HFFc6 (cell line): ENCODE measurements around the gene MYMX. TPM values are rescaled to one million over a fixed set of nuclear protein-coding genes. Genes with fewer than 3 reads are reported as not detected.

Experiments
- DNase-seq: peaks from one replicate; pipeline ENCODE4 v3.0.0-alpha.2; 2018
- H3K27ac Mint-ChIP-seq: 2 replicates; pipeline ENCODE4 v1.8.0; 2020; ENCODE audit warnings: mild to moderate bottlenecking, mixed read lengths
- H3K27me3 Mint-ChIP-seq: 2 replicates; pipeline ENCODE4 v1.8.0; 2021; ENCODE audit warnings: mild to moderate bottlenecking, moderate library complexity, mixed read lengths; ENCODE audit not compliant: insufficient read depth
- H3K36me3 Mint-ChIP-seq: 2 replicates; pipeline ENCODE4 v1.8.0; 2021; ENCODE audit warnings: low read depth, mixed read lengths
- H3K4me1 Mint-ChIP-seq: 2 replicates; pipeline ENCODE4 v1.8.0; 2020; ENCODE audit warnings: low read depth, mixed read lengths
- H3K4me3 Mint-ChIP-seq: 2 replicates; pipeline ENCODE4 v1.8.0; 2020; ENCODE audit warnings: mild to moderate bottlenecking, moderate library complexity, mixed read lengths
- H3K9me3 Mint-ChIP-seq: 2 replicates; pipeline ENCODE4 v1.8.0; 2020; ENCODE audit warnings: mild to moderate bottlenecking, mixed read lengths
- CTCF ChIP-seq: fragments of 200-600 bp; sonication (generic); IDR thresholded peaks from 2 replicates; pipeline ENCODE4 v1.5.0; 2021; ENCODE audit warnings: antibody characterized with exemption, mild to moderate bottlenecking
- total RNA-seq, 6 experiments: library from RNA; stranded (reverse); fragmentation: NEBNext Ultra II Directional; extraction: Animal tissue kit (Norgen Biotek cat#: 25700); gene quantifications; 2 replicates in 1 of 6; 3 replicates in 5 of 6; pipeline ENCODE4 v1.2.3, GENCODE V29; 2021

MYMX gene
- total RNA-seq, 6 experiments from 2014 or later: not detected

GRCh38 chr6:44225579-44226325 is 9.0 kb downstream of the MYMX start:
- Mint-ChIP-seq H3K27me3 (no peaks in the 10 kb centered on the region; the same call in 1 of the 2 replicates), H3K9me3 (no peaks in the 10 kb centered on the region), H3K4me3 (no peak overlapping the region), H3K4me1 (peaks cover 47% of the 10 kb centered on the region), H3K27ac (no peak overlapping the region), H3K36me3 (no peaks in the 10 kb centered on the region)
- DNase-seq: no peak
- no peak for TF ChIP-seq CTCF

- Mint-ChIP-seq H3K9me3 (no peaks in the 10 kb centered on the region), H3K27ac (no peak overlapping the region), H3K27me3 (no peaks in the 10 kb centered on the region; the same call in 1 of the 2 replicates), H3K4me1 (peaks cover 44% of the 10 kb centered on the region), H3K4me3 (no peak overlapping the region), H3K36me3 (no peaks in the 10 kb centered on the region)
- TF ChIP-seq CTCF: no peak
- DNase-seq: no peak
These were observed 9.8 kb downstream of the MYMX start for GRCh38 chr6:44226368-44227147.

- Mint-ChIP-seq H3K27ac (no peak overlapping the region), H3K4me3 (no peak overlapping the region), H3K9me3 (no peaks in the 10 kb centered on the region), H3K4me1 (peaks cover 37% of the 10 kb centered on the region), H3K36me3 (no peaks in the 10 kb centered on the region), H3K27me3 (no peaks in the 10 kb centered on the region; the same call in 1 of the 2 replicates)
- no peak for TF ChIP-seq CTCF
- DNase-seq: no peak
These were observed 10.5 kb downstream of the MYMX start for GRCh38 chr6:44227148-44227793.

- Mint-ChIP-seq H3K27me3 (no peaks in the 10 kb centered on the region; the same call in 1 of the 2 replicates), H3K4me3 (no peak overlapping the region), H3K36me3 (no peaks in the 10 kb centered on the region), H3K4me1 (peaks cover 30% of the 10 kb centered on the region), H3K27ac (no peak overlapping the region), H3K9me3 (no peaks in the 10 kb centered on the region)
- no peak for TF ChIP-seq CTCF
- no peak for DNase-seq
These were observed 11.3 kb downstream of the MYMX start for GRCh38 chr6:44228031-44228430.

- Mint-ChIP-seq H3K36me3 (no peaks in the 10 kb centered on the region), H3K9me3 (no peaks in the 10 kb centered on the region), H3K4me1 (peaks cover 30% of the 10 kb centered on the region), H3K27me3 (no peaks in the 10 kb centered on the region; the same call in 1 of the 2 replicates), H3K27ac (no peak overlapping the region), H3K4me3 (no peak overlapping the region)
- no peak for TF ChIP-seq CTCF
- DNase-seq: no peak
These were observed 11.7 kb downstream of the MYMX start for GRCh38 chr6:44228433-44228832.
